Measurements from ENCODE around the gene EAF2.

- TF ChIP-seq, protein P1, sequence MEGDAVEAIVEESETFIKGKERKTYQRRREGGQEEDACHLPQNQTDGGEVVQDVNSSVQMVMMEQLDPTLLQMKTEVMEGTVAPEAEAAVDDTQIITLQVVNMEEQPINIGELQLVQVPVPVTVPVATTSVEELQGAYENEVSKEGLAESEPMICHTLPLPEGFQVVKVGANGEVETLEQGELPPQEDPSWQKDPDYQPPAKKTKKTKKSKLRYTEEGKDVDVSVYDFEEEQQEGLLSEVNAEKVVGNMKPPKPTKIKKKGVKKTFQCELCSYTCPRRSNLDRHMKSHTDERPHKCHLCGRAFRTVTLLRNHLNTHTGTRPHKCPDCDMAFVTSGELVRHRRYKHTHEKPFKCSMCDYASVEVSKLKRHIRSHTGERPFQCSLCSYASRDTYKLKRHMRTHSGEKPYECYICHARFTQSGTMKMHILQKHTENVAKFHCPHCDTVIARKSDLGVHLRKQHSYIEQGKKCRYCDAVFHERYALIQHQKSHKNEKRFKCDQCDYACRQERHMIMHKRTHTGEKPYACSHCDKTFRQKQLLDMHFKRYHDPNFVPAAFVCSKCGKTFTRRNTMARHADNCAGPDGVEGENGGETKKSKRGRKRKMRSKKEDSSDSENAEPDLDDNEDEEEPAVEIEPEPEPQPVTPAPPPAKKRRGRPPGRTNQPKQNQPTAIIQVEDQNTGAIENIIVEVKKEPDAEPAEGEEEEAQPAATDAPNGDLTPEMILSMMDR (conservative IDR thresholded peaks at IDR 0.05): no peak
- no peak for TF ChIP-seq ZFX (IDR thresholded peaks at IDR 0.05)
Measured at GRCh38 chr3:121817753-121818152, 17.3 kb upstream of the EAF2 start.

Data from C4-2B (cell line).